Activated CD4-positive, alpha-beta T cell treated with anti-CD3 and anti-CD28 coated beads, Interleukin-2, amount 10 ng/mL, durations not matched to agents 7 days and 5 days (primary cell): Measurements from ENCODE around the gene KCNQ4. TPM values are rescaled to one million over a fixed set of nuclear protein-coding genes. Genes with fewer than 3 reads are reported as not detected.

Experiments used
- CTCF ChIA-PET: fragments of 350-600 bp; sonication (Branson Sonifier 250); formaldehyde crosslinking; loops from one replicate; lab custom pipeline; 2021; ENCODE audit warnings: antibody characterized with exemption; lab: Charles Lee
- POLR2A ChIA-PET: fragments of 350-600 bp; sonication (Branson Sonifier 250); formaldehyde crosslinking; loops from one replicate; lab custom pipeline; 2021; ENCODE audit warnings: antibody characterized with exemption; lab: Charles Lee
- DNase-seq: peaks from one replicate; pipeline ENCODE4 v3.0.0-alpha.2; 2020
- H3K27ac Mint-ChIP-seq: one replicate; pipeline ENCODE4 v1.8.0; 2021; ENCODE audit warnings: mild to moderate bottlenecking, moderate library complexity, mixed read lengths
- H3K27me3 Mint-ChIP-seq: one replicate; pipeline ENCODE4 v1.8.0; 2021; ENCODE audit warnings: mixed read lengths
- H3K36me3 Mint-ChIP-seq: one replicate; pipeline ENCODE4 v1.8.0; 2021; ENCODE audit warnings: low read depth, mixed read lengths
- H3K4me1 Mint-ChIP-seq: one replicate; pipeline ENCODE4 v1.8.0; 2021; ENCODE audit warnings: mixed read lengths
- H3K4me3 Mint-ChIP-seq: one replicate; pipeline ENCODE4 v1.8.0; 2021; ENCODE audit warnings: mild to moderate bottlenecking, moderate library complexity, mixed read lengths
- H3K9me3 Mint-ChIP-seq: one replicate; pipeline ENCODE4 v1.8.0; 2021; ENCODE audit warnings: mixed read lengths
- total RNA-seq, 2 experiments: library from RNA; stranded (reverse); gene quantifications; one replicate each; pipeline ENCODE4 v1.2.3, GENCODE V29; 2021

The KCNQ4 gene
- total RNA-seq, 2 experiments from 2014 or later = 0.23 to 0.52 TPM

DNA sequence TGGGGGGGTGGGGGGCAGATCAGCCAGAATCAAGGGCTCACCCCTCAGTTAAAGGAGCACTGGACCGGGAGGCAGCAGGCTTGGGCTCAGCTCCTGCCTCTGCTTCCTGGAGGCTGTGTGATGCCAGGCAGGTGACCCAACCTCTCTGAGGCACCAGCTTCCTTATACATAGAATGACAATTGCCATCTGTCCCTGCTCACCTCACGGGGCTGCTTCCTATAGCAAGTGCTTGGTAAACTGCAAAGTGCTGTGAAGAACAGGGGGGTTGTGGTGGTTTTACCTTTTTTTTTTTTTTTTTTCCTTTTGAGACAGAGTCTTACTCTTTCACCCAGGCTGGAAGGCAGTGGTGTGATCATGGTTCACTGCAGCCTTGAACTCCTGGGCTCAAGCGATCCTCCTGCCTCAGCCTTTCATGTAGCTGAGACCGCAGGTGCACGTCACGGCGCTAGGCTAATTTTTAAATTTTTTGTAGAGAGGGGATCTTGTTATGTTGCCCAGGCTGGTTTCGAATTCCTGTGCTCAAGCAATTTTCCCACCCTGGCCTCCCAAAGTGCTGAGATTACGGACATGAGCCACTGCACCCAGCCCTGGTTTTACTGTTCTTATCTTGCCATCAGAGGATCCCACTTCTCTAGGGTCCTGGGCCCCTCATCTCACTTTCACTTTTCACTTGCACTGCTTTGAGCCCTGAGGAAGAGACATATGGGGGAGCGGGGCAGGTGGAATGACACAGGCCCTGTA is 11.6 kb downstream of the KCNQ4 start:
- Mint-ChIP-seq H3K27ac (peak overlapping the region; percentile 86), H3K36me3 (no peaks in the 10 kb centered on the region), H3K9me3 (no peaks in the 10 kb centered on the region), H3K27me3 (no peaks in the 10 kb centered on the region), H3K4me1 (peaks cover 34% of the 10 kb centered on the region), H3K4me3 (peak overlapping the region; percentile 1)
- peak; percentile 30 for DNase-seq
- ChIA-PET CTCF (interaction anchor here (0.7 to 1.9 kb wide), 7 partner anchors 10 to 23 kb away, joined by 3 to 5 read pairs (median 4); no protein-coding TSS in a partner anchor), POLR2A (interaction anchor here (0.7 kb wide), 1 partner anchor 262 kb away, joined by 4 read pairs; no protein-coding TSS in a partner anchor)

DNA sequence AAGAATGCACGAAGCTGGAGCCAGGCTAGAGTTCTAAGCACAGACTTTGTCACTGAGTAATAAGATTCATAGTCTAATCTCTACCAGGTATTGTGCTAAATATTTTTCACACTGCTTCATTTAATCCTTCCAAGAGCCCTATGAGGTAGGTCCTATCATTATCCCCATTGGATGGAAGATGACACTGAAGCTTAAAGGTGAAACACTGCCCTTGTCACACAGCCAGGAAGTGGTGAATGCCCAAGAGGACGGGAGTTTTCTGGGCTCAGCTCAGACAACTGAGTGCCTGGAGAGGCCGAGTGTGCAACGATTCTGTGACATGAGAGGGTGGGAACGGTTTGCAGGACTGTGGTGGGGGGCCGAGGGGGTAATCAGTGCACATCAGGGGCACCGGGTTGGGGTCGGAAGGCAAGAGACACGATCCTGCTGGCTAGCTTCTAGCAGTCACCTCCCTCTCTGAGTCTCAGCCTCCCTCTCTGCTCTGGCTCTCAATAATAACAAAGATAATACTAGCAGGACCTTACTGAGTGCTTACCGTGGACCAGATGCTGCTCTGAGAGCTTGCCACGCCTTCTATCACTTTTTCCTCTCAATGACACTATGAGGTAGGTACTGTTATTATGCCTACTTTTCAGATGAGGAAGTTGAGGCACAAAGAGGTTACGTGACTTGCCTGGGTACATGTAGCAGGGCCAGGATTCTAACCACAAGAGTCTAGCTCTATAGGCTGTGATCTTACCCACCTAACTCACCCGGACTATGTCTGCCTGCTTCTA is 12.4 kb downstream of the KCNQ4 start:
- Mint-ChIP-seq H3K4me3 (peak overlapping the region; percentile 1), H3K9me3 (no peaks in the 10 kb centered on the region), H3K27ac (peak overlapping the region; percentile 86), H3K27me3 (no peaks in the 10 kb centered on the region), H3K4me1 (peaks cover 38% of the 10 kb centered on the region), H3K36me3 (no peaks in the 10 kb centered on the region)
- DNase-seq = peak; percentile 29
- CTCF ChIA-PET = interaction anchor here (0.5 to 1.9 kb wide), 6 partner anchors 9 to 396 kb away, joined by 4 to 6 read pairs (median 5); no protein-coding TSS in a partner anchor
- POLR2A ChIA-PET = interaction anchor here (0.7 kb wide), 1 partner anchor 263 kb away, joined by 4 read pairs; no protein-coding TSS in a partner anchor

DNA sequence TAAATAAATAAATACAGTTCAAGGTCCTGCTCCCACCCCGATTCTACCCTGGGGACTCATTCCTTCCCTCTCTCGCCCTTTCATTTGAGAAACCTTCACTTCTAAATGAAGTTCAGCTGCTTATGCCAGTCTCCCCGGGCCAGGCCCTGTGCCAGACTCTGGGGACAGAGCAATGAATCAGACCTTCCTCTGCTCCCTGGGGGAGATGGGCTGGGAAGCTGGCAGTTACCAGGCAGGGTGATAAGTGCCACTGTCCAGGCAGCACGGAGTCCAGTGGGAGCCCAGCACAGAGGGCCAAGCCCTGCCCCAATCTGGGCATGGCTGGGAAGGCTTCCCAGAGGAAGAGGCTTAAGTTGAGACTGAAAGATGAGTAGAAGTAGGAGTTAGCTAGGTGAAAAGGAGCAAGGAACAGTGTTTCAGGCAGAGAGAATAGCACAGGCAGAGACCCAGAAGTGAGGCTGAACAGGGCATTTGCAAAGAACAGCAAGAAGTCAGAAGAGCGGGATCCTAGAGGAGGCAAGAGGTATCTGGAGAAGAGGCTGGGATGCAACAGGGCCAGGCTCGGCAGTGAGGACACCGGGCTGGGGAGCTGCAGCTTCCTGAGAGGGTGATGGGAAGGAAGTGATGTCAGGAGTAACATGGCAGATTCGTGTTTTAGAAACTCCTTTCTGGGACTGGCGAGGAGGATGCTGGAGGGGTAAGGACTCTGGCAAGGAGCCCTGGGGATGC is 13.5 kb downstream of the KCNQ4 start:
- H3K27ac Mint-ChIP-seq = peak overlapping the region; percentile 82
- DNase-seq = no peak
- ChIA-PET CTCF (interaction anchor here (0.8 to 2.5 kb wide), 9 partner anchors 9 to 75 kb away, joined by 3 to 13 read pairs (median 4); no protein-coding TSS in a partner anchor), POLR2A (interaction anchor here (0.6 kb wide), 1 partner anchor 1538 kb away, joined by 3 read pairs; the partner anchor contains the start of gene FOXJ3)
- no peaks in the 10 kb centered on the region for H3K27me3 Mint-ChIP-seq
- no peak overlapping the region for H3K4me3 Mint-ChIP-seq
- no peaks in the 10 kb centered on the region for H3K9me3 Mint-ChIP-seq
- peaks cover 48% of the 10 kb centered on the region for H3K4me1 Mint-ChIP-seq
- no peaks in the 10 kb centered on the region for H3K36me3 Mint-ChIP-seq

DNA sequence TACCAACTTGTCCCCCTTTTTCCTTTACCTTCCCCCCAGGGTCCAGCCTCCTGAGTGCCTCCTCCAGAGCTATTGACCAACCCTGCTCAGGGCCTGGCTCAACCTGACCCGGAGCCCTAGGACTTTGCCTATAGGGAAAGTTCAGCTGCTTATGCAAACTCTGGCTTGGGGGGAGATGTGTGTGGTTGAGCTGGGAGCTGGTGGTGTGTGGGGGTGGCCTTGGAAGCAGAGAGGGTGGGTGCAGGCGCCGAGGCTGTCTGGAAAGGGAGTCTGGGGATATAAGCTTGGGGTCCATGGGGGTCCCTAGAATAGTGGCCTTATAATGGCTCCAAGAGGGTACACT is 14.1 kb downstream of the KCNQ4 start:
- CTCF ChIA-PET = interaction anchor here (0.8 to 2.5 kb wide), 9 partner anchors 8 to 75 kb away, joined by 3 to 13 read pairs (median 4); no protein-coding TSS in a partner anchor
- H3K9me3 Mint-ChIP-seq = no peaks in the 10 kb centered on the region
- DNase-seq = no peak
- H3K36me3 Mint-ChIP-seq = no peaks in the 10 kb centered on the region
- H3K4me1 Mint-ChIP-seq = peaks cover 48% of the 10 kb centered on the region
- no peak overlapping the region for H3K4me3 Mint-ChIP-seq
- POLR2A ChIA-PET = interaction anchor here (0.6 kb wide), 1 partner anchor 1537 kb away, joined by 3 read pairs; the partner anchor contains the start of gene FOXJ3
- H3K27ac Mint-ChIP-seq = peak overlapping the region; percentile 51
- H3K27me3 Mint-ChIP-seq = no peaks in the 10 kb centered on the region

DNA sequence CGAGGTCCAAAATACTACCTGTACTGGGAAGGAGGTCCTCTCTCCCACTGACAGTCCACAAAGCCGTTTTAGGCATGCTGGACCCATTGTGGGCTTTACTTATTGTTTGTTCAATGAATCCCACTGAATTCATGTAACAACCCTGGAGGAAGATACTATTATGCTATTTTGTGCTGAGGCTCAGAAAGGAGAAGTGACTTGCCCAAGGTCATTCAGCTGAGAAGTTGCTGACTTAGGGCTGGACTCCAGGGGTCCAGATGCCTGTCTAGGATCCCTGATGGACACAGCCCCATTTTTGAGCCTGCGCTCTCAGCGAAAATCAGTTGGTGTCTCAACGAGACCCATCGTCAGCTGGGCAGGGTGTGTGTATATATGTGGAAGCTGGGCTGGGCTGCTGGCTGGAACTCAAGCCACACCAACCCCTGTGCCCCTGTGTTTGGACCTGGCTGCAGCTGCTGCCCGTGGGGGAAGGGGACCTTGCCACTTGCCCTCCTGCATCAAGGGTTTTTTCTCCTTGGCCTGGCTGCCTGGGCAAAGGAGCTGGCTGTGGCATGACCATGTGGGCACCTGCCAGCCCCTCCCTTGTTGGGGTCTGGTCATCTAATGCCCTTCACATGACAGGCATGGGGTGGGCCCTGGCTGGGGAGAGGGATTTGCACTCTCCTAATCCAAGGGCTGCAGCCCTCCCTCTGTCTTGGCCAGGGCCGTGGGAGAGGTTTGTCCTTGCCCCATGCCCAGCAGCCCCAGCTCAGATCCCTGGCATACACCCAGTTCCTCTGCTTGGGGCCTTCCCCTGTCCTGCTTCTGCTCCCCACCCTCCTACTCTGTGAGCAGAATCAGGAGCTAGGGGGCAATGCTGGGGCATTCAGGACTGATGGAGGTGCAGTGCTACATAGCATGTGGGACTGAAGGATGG is 15.0 kb downstream of the KCNQ4 start:
- POLR2A ChIA-PET = no interaction called here
- CTCF ChIA-PET = interaction anchor here (0.8 to 2.5 kb wide), 6 partner anchors 11 to 76 kb away, joined by 3 to 13 read pairs (median 4); no protein-coding TSS in a partner anchor
- Mint-ChIP-seq H3K27me3 (no peaks in the 10 kb centered on the region), H3K9me3 (no peaks in the 10 kb centered on the region), H3K4me3 (no peak overlapping the region), H3K4me1 (peaks cover 51% of the 10 kb centered on the region), H3K27ac (no peak overlapping the region), H3K36me3 (no peaks in the 10 kb centered on the region)
- DNase-seq = no peak

DNA sequence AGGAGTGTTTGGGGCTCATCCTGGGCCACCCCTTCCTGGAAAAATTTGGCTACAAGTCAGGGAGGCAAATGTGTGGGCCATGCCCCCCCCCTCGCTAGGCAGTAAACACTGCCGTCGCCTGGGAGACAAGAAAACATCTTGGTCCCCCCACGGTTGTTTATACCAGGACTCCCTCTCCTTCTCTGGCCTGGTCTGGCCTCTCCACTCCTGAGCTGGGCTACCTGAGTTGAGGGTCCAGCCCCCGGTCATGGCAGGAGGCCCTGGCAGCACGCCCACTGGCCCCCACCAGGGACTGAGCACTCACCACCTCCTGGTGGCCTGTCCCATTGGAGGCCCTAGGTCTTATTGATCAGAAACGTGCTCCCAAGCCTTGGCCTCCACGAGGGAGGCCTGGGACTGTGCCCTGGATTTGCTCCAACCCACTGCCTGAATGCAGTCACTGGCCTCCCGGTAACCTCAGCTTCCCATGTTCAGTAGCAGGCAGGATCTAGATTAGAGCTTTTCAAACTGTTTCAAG is 15.8 kb downstream of the KCNQ4 start:
- Mint-ChIP-seq H3K4me3 (no peak overlapping the region), H3K27ac (peak overlapping the region; percentile 64), H3K4me1 (peaks cover 44% of the 10 kb centered on the region), H3K36me3 (no peaks in the 10 kb centered on the region), H3K27me3 (no peaks in the 10 kb centered on the region), H3K9me3 (no peaks in the 10 kb centered on the region)
- DNase-seq = no peak
- ChIA-PET CTCF (no interaction called here), POLR2A (no interaction called here)

DNA sequence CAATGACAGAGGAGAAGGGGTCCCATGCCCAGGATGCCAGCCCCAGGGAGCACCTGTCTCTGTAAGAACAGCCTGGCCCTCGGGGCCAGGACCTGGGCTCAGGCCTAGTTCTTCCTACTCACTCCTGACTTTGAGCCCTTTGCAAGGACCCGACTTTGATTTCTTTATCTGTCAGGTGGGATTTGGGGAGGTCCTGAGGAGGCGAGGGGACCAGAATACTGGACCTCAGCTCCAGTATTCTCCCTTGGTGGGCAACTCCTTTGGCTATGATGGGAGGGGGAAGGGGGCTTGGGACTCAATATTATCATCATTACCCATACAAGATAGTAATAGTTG is 18.1 kb downstream of the KCNQ4 start:
- Mint-ChIP-seq H3K27ac (no peak overlapping the region), H3K36me3 (no peaks in the 10 kb centered on the region), H3K4me3 (peak overlapping the region; percentile 57), H3K27me3 (no peaks in the 10 kb centered on the region), H3K9me3 (no peaks in the 10 kb centered on the region), H3K4me1 (peaks cover 27% of the 10 kb centered on the region)
- POLR2A ChIA-PET = no interaction called here
- CTCF ChIA-PET = interaction anchor here (1.3 kb wide), 1 partner anchor 28 kb away, joined by 4 read pairs; no protein-coding TSS in a partner anchor
- no peak for DNase-seq

DNA sequence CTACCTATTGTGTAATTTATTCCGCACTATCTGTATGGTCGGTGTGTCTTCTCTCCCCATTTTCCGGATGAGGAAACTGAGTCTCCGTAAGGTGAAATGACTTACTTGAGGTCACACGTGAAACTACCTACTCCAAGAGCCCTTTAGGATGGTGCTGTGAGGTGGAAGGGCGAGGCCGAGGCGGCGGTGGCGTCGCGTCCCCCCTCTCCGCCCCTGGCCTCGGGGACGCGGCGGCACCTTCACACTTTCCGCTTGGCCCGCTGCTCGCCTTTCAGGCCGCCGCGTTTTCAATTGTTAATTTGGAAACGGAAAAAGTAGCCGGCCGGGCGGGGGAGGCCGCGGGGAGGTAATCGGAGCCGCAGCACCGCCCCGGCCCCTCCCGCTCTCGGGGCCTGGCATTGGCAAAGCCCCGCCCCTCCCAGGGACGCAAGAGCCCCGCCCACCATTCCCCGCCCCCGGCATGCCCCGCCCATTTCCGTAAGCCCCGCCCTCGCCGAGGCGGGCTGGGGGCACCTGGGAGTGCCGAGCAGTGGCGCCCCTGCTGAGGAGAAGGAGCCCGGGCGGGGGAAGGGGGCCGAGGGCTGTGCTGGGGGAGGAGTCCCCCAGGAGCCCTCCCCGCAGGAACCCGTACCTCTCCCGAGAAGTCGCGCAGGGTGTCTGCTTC is 18.6 kb downstream of the KCNQ4 start:
- POLR2A ChIA-PET = no interaction called here
- DNase-seq = peak; percentile 86
- no peak overlapping the region for H3K27ac Mint-ChIP-seq
- H3K9me3 Mint-ChIP-seq = no peaks in the 10 kb centered on the region
- no peaks in the 10 kb centered on the region for H3K27me3 Mint-ChIP-seq
- peak overlapping the region; percentile 57 for H3K4me3 Mint-ChIP-seq
- CTCF ChIA-PET = interaction anchor here (1.5 kb wide), 1 partner anchor 15 kb away, joined by 5 read pairs; no protein-coding TSS in a partner anchor
- no peaks in the 10 kb centered on the region for H3K36me3 Mint-ChIP-seq
- H3K4me1 Mint-ChIP-seq = peaks cover 23% of the 10 kb centered on the region

DNA sequence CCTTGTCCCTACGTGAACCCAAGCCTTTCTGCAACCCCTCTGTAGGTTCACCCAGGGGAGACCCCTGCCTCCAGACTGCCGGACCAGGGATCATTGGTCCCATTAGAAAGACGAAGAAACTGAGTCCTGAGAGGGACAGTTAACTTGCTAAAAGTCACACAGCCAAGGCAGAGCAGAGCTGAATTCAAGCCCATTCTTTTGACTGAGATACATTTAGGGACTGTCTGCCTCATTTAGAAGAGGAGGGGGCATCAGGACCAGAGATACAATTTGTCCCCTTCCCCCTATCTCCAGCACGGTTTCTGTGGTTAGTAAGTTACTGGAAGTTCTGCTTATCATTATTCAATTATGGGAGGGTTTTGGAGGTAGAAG is 19.1 kb downstream of the KCNQ4 start:
- ChIA-PET CTCF (interaction anchor here (1.0 to 1.5 kb wide), 2 partner anchors 14 to 68 kb away, joined by 3 to 5 read pairs; no protein-coding TSS in a partner anchor), POLR2A (no interaction called here)
- H3K27ac Mint-ChIP-seq = no peak overlapping the region
- H3K27me3 Mint-ChIP-seq = no peaks in the 10 kb centered on the region
- H3K9me3 Mint-ChIP-seq = no peaks in the 10 kb centered on the region
- H3K36me3 Mint-ChIP-seq = no peaks in the 10 kb centered on the region
- no peak for DNase-seq
- H3K4me3 Mint-ChIP-seq = no peak overlapping the region
- H3K4me1 Mint-ChIP-seq = peaks cover 18% of the 10 kb centered on the region

DNA sequence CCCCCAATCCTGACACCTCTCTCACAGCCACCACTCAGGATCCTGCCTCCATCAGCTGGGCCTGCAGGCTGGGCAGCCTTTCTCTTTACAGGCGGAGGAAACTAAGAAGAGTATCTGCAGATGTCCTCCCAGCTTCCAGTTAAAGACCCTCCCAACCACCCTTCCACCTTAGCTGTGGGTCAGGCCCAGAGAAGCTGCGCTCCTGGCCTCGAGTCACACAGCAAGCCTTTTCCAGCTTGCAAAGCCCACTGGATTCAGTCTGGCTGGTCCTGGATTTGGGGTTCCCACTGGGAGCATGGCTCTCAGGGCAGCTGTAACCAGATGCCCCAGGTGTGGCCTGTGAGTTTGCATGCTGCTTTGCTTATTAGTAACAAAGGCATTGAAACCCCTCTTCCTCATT is 19.9 kb downstream of the KCNQ4 start:
- H3K9me3 Mint-ChIP-seq = no peaks in the 10 kb centered on the region
- no peak for DNase-seq
- ChIA-PET POLR2A (no interaction called here), CTCF (interaction anchor here (1.0 to 1.5 kb wide), 4 partner anchors 12 to 67 kb away, joined by 3 to 5 read pairs (median 4); no protein-coding TSS in a partner anchor)
- H3K27me3 Mint-ChIP-seq = no peaks in the 10 kb centered on the region
- peaks cover 17% of the 10 kb centered on the region for H3K4me1 Mint-ChIP-seq
- no peak overlapping the region for H3K27ac Mint-ChIP-seq
- H3K36me3 Mint-ChIP-seq = no peaks in the 10 kb centered on the region
- no peak overlapping the region for H3K4me3 Mint-ChIP-seq

DNA sequence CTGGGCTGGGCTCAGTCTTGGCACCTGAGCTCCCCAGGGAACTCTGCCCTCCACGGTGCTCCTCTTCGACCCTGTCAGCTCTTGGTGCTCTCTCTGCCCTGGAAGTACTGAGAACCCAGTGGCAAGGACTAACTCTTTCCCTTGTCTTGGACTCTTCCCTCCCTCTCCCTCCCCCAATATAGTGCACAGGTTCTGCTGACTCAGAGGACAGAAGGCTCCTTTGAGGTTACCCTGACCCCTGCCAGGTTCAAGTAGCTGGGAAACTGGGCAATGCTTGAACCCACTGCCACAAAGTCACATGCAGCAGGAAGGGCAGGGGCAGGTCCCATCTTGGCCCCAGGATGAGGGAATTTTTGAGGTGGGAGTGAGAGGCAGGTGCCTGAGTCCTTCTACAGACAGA is 20.3 kb downstream of the KCNQ4 start:
- no peak for DNase-seq
- no peak overlapping the region for H3K27ac Mint-ChIP-seq
- no peaks in the 10 kb centered on the region for H3K36me3 Mint-ChIP-seq
- no peak overlapping the region for H3K4me3 Mint-ChIP-seq
- peaks cover 21% of the 10 kb centered on the region for H3K4me1 Mint-ChIP-seq
- ChIA-PET CTCF (interaction anchor here (0.9 to 1.5 kb wide), 5 partner anchors 11 to 66 kb away, joined by 3 to 5 read pairs (median 4); no protein-coding TSS in a partner anchor), POLR2A (no interaction called here)
- H3K27me3 Mint-ChIP-seq = no peaks in the 10 kb centered on the region
- H3K9me3 Mint-ChIP-seq = no peaks in the 10 kb centered on the region
